GM19452 (cell line): ENCODE results near the gene SDR39U1.

Experiments used
- ATAC-seq: cut with Tn5 transposase; IDR thresholded peaks from one replicate; pipeline ENCODE4 v1.9.1; 2021; ENCODE audit not compliant: unreplicated experiment

SDR39U1 gene

GRCh38 chr14:24392325-24393091, 50.1 kb downstream of the SDR39U1 start:
- ATAC-seq, result no peak

- no peak for ATAC-seq
These were observed 51.7 kb downstream of the SDR39U1 start for GRCh38 chr14:24390701-24391468.
